ENCODE measurements around the gene IYD. TPM values are rescaled to one million over a fixed set of nuclear protein-coding genes. Genes with fewer than 3 reads are reported as not detected.

The IYD gene
- total RNA-seq, 1 donor = not detected

GRCh38 chr6:150366118-150366778, 2.6 kb upstream of the IYD start:
- DNase-seq (ENCODE audit: insufficient read length, low spot score, missing footprints) = no peak
- no peaks in the 10 kb centered on the region for H3K36me3 ChIP-seq (ENCODE audit: insufficient read depth, low read length)

GRCh38 chr6:150369408-150369807, 596 bp downstream of the IYD start:
- H3K36me3 ChIP-seq (ENCODE audit: insufficient read depth, low read length) = no peaks in the 10 kb centered on the region
- H3K79me2 ChIP-seq (ENCODE audit: insufficient read depth, low read length) = no peaks in the 10 kb centered on the region
- H3K9me3 ChIP-seq (ENCODE audit: low read depth, low read length) = no peaks in the 10 kb centered on the region
- DNase-seq (ENCODE audit: insufficient read length, low spot score, missing footprints) = peak; percentile 10
- H3K4me3 ChIP-seq (ENCODE audit: insufficient read depth, low read length) = no peak overlapping the region
- H4K20me1 ChIP-seq (ENCODE audit: insufficient read depth, low read length) = no peaks in the 10 kb centered on the region
- H3K27ac ChIP-seq (ENCODE audit: low read depth, low read length) = no peak overlapping the region
- no peak overlapping the region for H2AFZ ChIP-seq (ENCODE audit: low read length)
- peaks cover 24% of the 10 kb centered on the region for H3K4me1 ChIP-seq (ENCODE audit: insufficient read depth, low read length)
- H3K27me3 ChIP-seq (ENCODE audit: insufficient read depth, low read length) = no peaks in the 10 kb centered on the region
- no peak overlapping the region for H3K4me2 ChIP-seq (ENCODE audit: insufficient read depth, low read length)
- TF ChIP-seq CTCF (IDR thresholded peaks at IDR 0.05; ENCODE audit: extremely low read depth, low read depth, low read length) = no peak

More at GRCh38 chr6:150366118-150366778, 2.6 kb upstream of the IYD start:
- Histone ChIP-seq H3K9me3 (ENCODE audit: low read depth, low read length) (no peaks in the 10 kb centered on the region), H3K4me3 (ENCODE audit: insufficient read depth, low read length) (no peak overlapping the region), H3K27ac (ENCODE audit: low read depth, low read length) (no peak overlapping the region), H3K79me2 (ENCODE audit: insufficient read depth, low read length) (no peaks in the 10 kb centered on the region), H3K4me2 (ENCODE audit: insufficient read depth, low read length) (no peak overlapping the region), H3K4me1 (ENCODE audit: insufficient read depth, low read length) (no peaks in the 10 kb centered on the region), H3K27me3 (ENCODE audit: insufficient read depth, low read length) (no peaks in the 10 kb centered on the region), H4K20me1 (ENCODE audit: insufficient read depth, low read length) (no peaks in the 10 kb centered on the region), H2AFZ (ENCODE audit: low read length) (no peak overlapping the region)
- TF ChIP-seq CTCF (IDR thresholded peaks at IDR 0.05; ENCODE audit: extremely low read depth, low read depth, low read length) = no peak

- no peak for DNase-seq (ENCODE audit: insufficient read length, low spot score, missing footprints)
- H4K20me1 ChIP-seq (ENCODE audit: insufficient read depth, low read length) = no peaks in the 10 kb centered on the region
- no peak overlapping the region for H3K4me3 ChIP-seq (ENCODE audit: insufficient read depth, low read length)
- H3K4me2 ChIP-seq (ENCODE audit: insufficient read depth, low read length) = no peak overlapping the region
- no peak overlapping the region for H2AFZ ChIP-seq (ENCODE audit: low read length)
- TF ChIP-seq CTCF (IDR thresholded peaks at IDR 0.05; ENCODE audit: extremely low read depth, low read depth, low read length) = no peak
- H3K79me2 ChIP-seq (ENCODE audit: insufficient read depth, low read length) = no peaks in the 10 kb centered on the region
- H3K27me3 ChIP-seq (ENCODE audit: insufficient read depth, low read length) = no peaks in the 10 kb centered on the region
- peaks cover 24% of the 10 kb centered on the region for H3K4me1 ChIP-seq (ENCODE audit: insufficient read depth, low read length)
- no peak overlapping the region for H3K27ac ChIP-seq (ENCODE audit: low read depth, low read length)
- H3K36me3 ChIP-seq (ENCODE audit: insufficient read depth, low read length) = no peaks in the 10 kb centered on the region
- no peaks in the 10 kb centered on the region for H3K9me3 ChIP-seq (ENCODE audit: low read depth, low read length)
Measured at GRCh38 chr6:150370112-150370511, 1.3 kb downstream of the IYD start.

- no peaks in the 10 kb centered on the region for H3K79me2 ChIP-seq (ENCODE audit: insufficient read depth, low read length)
- DNase-seq (ENCODE audit: insufficient read length, low spot score, missing footprints) = no peak
Measured at GRCh38 chr6:150371356-150371755, 2.5 kb downstream of the IYD start.

More at GRCh38 chr6:150371356-150371755, 2.5 kb downstream of the IYD start:
- Histone ChIP-seq H3K9me3 (ENCODE audit: low read depth, low read length) (no peaks in the 10 kb centered on the region), H2AFZ (ENCODE audit: low read length) (no peak overlapping the region), H3K4me3 (ENCODE audit: insufficient read depth, low read length) (no peak overlapping the region), H4K20me1 (ENCODE audit: insufficient read depth, low read length) (no peaks in the 10 kb centered on the region), H3K4me2 (ENCODE audit: insufficient read depth, low read length) (no peak overlapping the region), H3K27me3 (ENCODE audit: insufficient read depth, low read length) (no peaks in the 10 kb centered on the region), H3K36me3 (ENCODE audit: insufficient read depth, low read length) (no peaks in the 10 kb centered on the region), H3K4me1 (ENCODE audit: insufficient read depth, low read length) (peaks cover 24% of the 10 kb centered on the region), H3K27ac (ENCODE audit: low read depth, low read length) (no peak overlapping the region)
- no peak for TF ChIP-seq CTCF (IDR thresholded peaks at IDR 0.05; ENCODE audit: extremely low read depth, low read depth, low read length)

Measured in osteoblast (primary cell).